GM12878 (cell line): Measurements from ENCODE around the gene MRPL1.

Source experiments
- ATF7 ChIP-seq: fragments of 450-650 bp; IDR thresholded peaks from 2 replicates; pipeline ENCODE4 v1.6.1; 2016; ENCODE audit warnings: low read depth, mild to moderate bottlenecking
- BHLHE40 ChIP-seq, 2 experiments: fragments of 450-650 bp in 1 of 2; IDR thresholded peaks; 2 replicates each; pipeline ENCODE4 v1.6.1; 2011 to 2017; ENCODE audit warnings: low read depth in 2 of 2, borderline replicate concordance in 1 of 2, improper control_type of control experiment in 1 of 2, low read length in 1 of 2, mild to moderate bottlenecking in 1 of 2
- HDAC6 ChIP-seq: fragments of 200-600 bp; sonication (generic); IDR thresholded peaks from one replicate; pipeline ENCODE4 v1.8.0; 2017; ENCODE audit warnings: antibody characterized with exemption; ENCODE audit not compliant: unreplicated experiment
- KDM1A ChIP-seq: fragments of 200-600 bp; sonication (generic); IDR thresholded peaks from 2 replicates; pipeline ENCODE4 v1.6.1; 2016; ENCODE audit warnings: borderline replicate concordance
- NRF1 ChIP-seq: conservative IDR thresholded peaks from 2 replicates; pipeline ENCODE4 v1.6.1; 2011; ENCODE audit warnings: mild to moderate bottlenecking, low read depth, low read length, improper control_type of control experiment
- PAX5 ChIP-seq: IDR thresholded peaks from 2 replicates; pipeline ENCODE4 v1.6.1; 2011; ENCODE audit warnings: low read depth, low read length, borderline replicate concordance
- POLR2A ChIP-seq: IDR thresholded peaks from 2 replicates; pipeline ENCODE4 v1.6.1; 2011; ENCODE audit warnings: low read depth, mild to moderate bottlenecking, low read length
- RAD21 ChIP-seq: IDR thresholded peaks from 2 replicates; pipeline ENCODE4 v1.6.1; 2011; ENCODE audit warnings: mild to moderate bottlenecking, low read depth, low read length, moderate library complexity; ENCODE audit not compliant: insufficient read depth
- TAF1 ChIP-seq: IDR thresholded peaks from 2 replicates; pipeline ENCODE4 v1.6.1; 2011; ENCODE audit warnings: mild to moderate bottlenecking, low read depth, low read length, borderline replicate concordance
- TF ChIP-seq, protein P1 (sequence below): IDR thresholded peaks from 2 replicates; pipeline ENCODE4 v1.6.1; 2011; ENCODE audit warnings: low read depth, low read length, improper control_type of control experiment, borderline replicate concordance
- TF ChIP-seq, protein P2 (sequence below): fragments of 450-650 bp; IDR thresholded peaks from 2 replicates; pipeline ENCODE4 v1.6.1; 2017; ENCODE audit warnings: mild to moderate bottlenecking
- TF ChIP-seq, protein P3 (sequence below), 3 experiments: IDR thresholded peaks in 2 of 3; conservative IDR thresholded peaks in 1 of 3; 2 replicates each; pipeline ENCODE4 v1.5.1; 2011; ENCODE audit warnings: low read depth in 3 of 3, low read length in 3 of 3, mild to moderate bottlenecking in 3 of 3, control low read depth in 2 of 3, moderate library complexity in 2 of 3, inconsistent platforms in 1 of 3, mixed read lengths in 1 of 3; ENCODE audit not compliant: control insufficient read depth in 2 of 3, insufficient read depth in 1 of 3; ENCODE audit errors: extremely low read depth in 1 of 3

DNA sequence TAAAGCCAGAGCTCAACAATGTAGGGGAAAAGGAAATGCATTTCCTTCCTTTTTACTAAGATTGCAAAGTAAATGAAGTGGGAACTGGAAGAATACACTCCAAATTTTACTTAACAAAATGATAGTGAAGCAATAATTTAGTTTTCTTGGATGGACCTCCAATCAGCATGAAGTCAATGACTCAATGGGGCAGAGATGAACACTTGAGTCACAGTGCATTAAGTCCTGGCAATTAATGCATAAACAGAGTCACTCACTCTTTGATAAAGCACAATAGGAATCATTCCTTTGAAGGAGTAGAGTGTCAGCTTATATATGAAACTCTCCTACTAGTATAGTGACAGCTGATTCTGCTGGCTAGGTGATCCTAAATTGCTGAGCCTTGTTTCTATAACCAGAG is 127.8 kb downstream of the MRPL1 start:
- TF ChIP-seq, protein P1, sequence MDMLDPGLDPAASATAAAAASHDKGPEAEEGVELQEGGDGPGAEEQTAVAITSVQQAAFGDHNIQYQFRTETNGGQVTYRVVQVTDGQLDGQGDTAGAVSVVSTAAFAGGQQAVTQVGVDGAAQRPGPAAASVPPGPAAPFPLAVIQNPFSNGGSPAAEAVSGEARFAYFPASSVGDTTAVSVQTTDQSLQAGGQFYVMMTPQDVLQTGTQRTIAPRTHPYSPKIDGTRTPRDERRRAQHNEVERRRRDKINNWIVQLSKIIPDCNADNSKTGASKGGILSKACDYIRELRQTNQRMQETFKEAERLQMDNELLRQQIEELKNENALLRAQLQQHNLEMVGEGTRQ = no peak
- TF ChIP-seq, protein P2, sequence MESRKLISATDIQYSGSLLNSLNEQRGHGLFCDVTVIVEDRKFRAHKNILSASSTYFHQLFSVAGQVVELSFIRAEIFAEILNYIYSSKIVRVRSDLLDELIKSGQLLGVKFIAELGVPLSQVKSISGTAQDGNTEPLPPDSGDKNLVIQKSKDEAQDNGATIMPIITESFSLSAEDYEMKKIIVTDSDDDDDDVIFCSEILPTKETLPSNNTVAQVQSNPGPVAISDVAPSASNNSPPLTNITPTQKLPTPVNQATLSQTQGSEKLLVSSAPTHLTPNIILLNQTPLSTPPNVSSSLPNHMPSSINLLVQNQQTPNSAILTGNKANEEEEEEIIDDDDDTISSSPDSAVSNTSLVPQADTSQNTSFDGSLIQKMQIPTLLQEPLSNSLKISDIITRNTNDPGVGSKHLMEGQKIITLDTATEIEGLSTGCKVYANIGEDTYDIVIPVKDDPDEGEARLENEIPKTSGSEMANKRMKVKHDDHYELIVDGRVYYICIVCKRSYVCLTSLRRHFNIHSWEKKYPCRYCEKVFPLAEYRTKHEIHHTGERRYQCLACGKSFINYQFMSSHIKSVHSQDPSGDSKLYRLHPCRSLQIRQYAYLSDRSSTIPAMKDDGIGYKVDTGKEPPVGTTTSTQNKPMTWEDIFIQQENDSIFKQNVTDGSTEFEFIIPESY = no peak
- TF ChIP-seq KDM1A = no peak
- TF ChIP-seq HDAC6 = no peak
- TF ChIP-seq POLR2A = no peak
- TF ChIP-seq TAF1 = no peak
- TF ChIP-seq RAD21 = no peak
- no peak for TF ChIP-seq ATF7
- TF ChIP-seq, protein P3, sequence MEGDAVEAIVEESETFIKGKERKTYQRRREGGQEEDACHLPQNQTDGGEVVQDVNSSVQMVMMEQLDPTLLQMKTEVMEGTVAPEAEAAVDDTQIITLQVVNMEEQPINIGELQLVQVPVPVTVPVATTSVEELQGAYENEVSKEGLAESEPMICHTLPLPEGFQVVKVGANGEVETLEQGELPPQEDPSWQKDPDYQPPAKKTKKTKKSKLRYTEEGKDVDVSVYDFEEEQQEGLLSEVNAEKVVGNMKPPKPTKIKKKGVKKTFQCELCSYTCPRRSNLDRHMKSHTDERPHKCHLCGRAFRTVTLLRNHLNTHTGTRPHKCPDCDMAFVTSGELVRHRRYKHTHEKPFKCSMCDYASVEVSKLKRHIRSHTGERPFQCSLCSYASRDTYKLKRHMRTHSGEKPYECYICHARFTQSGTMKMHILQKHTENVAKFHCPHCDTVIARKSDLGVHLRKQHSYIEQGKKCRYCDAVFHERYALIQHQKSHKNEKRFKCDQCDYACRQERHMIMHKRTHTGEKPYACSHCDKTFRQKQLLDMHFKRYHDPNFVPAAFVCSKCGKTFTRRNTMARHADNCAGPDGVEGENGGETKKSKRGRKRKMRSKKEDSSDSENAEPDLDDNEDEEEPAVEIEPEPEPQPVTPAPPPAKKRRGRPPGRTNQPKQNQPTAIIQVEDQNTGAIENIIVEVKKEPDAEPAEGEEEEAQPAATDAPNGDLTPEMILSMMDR (IDR thresholded peaks at IDR 0.05 in 2 of 3, conservative IDR thresholded peaks at IDR 0.05 in 1 of 3; ENCODE audit: control insufficient read depth in 2 of 3, extremely low read depth in 1 of 3, insufficient read depth in 1 of 3, low read depth in 3 of 3, low read length in 3 of 3) = no peak
- TF ChIP-seq BHLHE40 (IDR thresholded peaks at IDR 0.05; ENCODE audit: borderline replicate concordance in 1 of 2, low read depth in 2 of 2, low read length in 1 of 2) = no peak
- TF ChIP-seq NRF1 = no peak
- no peak for TF ChIP-seq PAX5
